HEK293 (cell line): ENCODE data around the gene ETV4.

ENCODE experiments used
- FEZF1 ChIP-seq: fragments of 450-650 bp; formaldehyde crosslinking; IDR thresholded peaks from 2 replicates; pipeline ENCODE4 v1.5.1; 2016; ENCODE audit warnings: missing biosample characterization, missing genetic modification characterization
- HOXD13 ChIP-seq: sonication (generic); formaldehyde crosslinking; IDR thresholded peaks from 2 replicates; pipeline ENCODE4 v1.8.0; 2022; ENCODE audit warnings: missing genetic modification reagents, borderline replicate concordance
- IKZF3 ChIP-seq: fragments of 450-650 bp; IDR thresholded peaks from 2 replicates; pipeline ENCODE4 v1.5.0; 2018; ENCODE audit warnings: missing biosample characterization, mild to moderate bottlenecking, missing genetic modification characterization, moderate library complexity
- KLF9 ChIP-seq: fragments of 450-650 bp; formaldehyde crosslinking; IDR thresholded peaks from 2 replicates; pipeline ENCODE4 v1.5.1; 2016; ENCODE audit warnings: missing biosample characterization, missing genetic modification characterization, low read depth
- PATZ1 ChIP-seq: fragments of 450-650 bp; formaldehyde crosslinking; IDR thresholded peaks from 2 replicates; pipeline ENCODE4 v1.5.1; 2016; ENCODE audit warnings: missing biosample characterization, missing genetic modification characterization
- RBAK ChIP-seq: fragments of 450-650 bp; formaldehyde crosslinking; IDR thresholded peaks from 2 replicates; pipeline ENCODE4 v1.5.1; 2016; ENCODE audit warnings: missing biosample characterization, missing genetic modification characterization
- SCRT2 ChIP-seq: fragments of 450-650 bp; formaldehyde crosslinking; IDR thresholded peaks from 2 replicates; pipeline ENCODE4 v1.5.1; 2016; ENCODE audit warnings: missing biosample characterization, missing genetic modification characterization
- SETDB1 ChIP-seq: IDR thresholded peaks from one replicate; pipeline ENCODE4 v1.6.1; 2017; ENCODE audit warnings: mild to moderate bottlenecking, low read length, moderate library complexity, mixed read lengths; ENCODE audit not compliant: insufficient read length
- SP3 ChIP-seq: fragments of 450-650 bp; formaldehyde crosslinking; IDR thresholded peaks from 2 replicates; pipeline ENCODE4 v1.5.1; 2016; ENCODE audit warnings: missing biosample characterization, missing genetic modification characterization
- YY2 ChIP-seq: fragments of 450-650 bp; formaldehyde crosslinking; IDR thresholded peaks from 2 replicates; pipeline ENCODE4 v1.5.1; 2016; ENCODE audit warnings: missing biosample characterization, missing genetic modification characterization
- ZBTB17 ChIP-seq: fragments of 450-650 bp; formaldehyde crosslinking; IDR thresholded peaks from 2 replicates; pipeline ENCODE4 v1.5.1; 2016; ENCODE audit warnings: missing biosample characterization, missing genetic modification characterization
- ZBTB8A ChIP-seq: fragments of 450-650 bp; formaldehyde crosslinking; IDR thresholded peaks from 2 replicates; pipeline ENCODE4 v1.5.1; 2016; ENCODE audit warnings: missing biosample characterization, missing genetic modification characterization
- ZFP37 ChIP-seq: fragments of 450-650 bp; formaldehyde crosslinking; IDR thresholded peaks from 2 replicates; pipeline ENCODE4 v1.5.1; 2016; ENCODE audit warnings: missing biosample characterization, missing genetic modification characterization
- ZFP69B ChIP-seq: fragments of 450-650 bp; formaldehyde crosslinking; IDR thresholded peaks from 2 replicates; pipeline ENCODE4 v1.5.1; 2016; ENCODE audit warnings: missing biosample characterization, missing genetic modification characterization
- ZNF169 ChIP-seq: fragments of 450-650 bp; formaldehyde crosslinking; IDR thresholded peaks from 2 replicates; pipeline ENCODE4 v1.5.1; 2016; ENCODE audit warnings: missing biosample characterization, missing genetic modification characterization
- ZNF174 ChIP-seq: fragments of 450-650 bp; formaldehyde crosslinking; IDR thresholded peaks from 2 replicates; pipeline ENCODE4 v1.5.0; 2017; ENCODE audit warnings: missing biosample characterization, mild to moderate bottlenecking, missing genetic modification characterization
- ZNF19 ChIP-seq: fragments of 450-650 bp; formaldehyde crosslinking; IDR thresholded peaks from 2 replicates; pipeline ENCODE4; 2016; ENCODE audit warnings: missing biosample characterization, missing genetic modification characterization, low read depth
- ZNF266 ChIP-seq: fragments of 450-650 bp; formaldehyde crosslinking; IDR thresholded peaks from 2 replicates; pipeline ENCODE4 v1.5.1; 2016; ENCODE audit warnings: missing biosample characterization, missing genetic modification characterization, low read depth
- ZNF274 ChIP-seq, 2 experiments: fragments of 200-500 bp in 1 of 2; fragments of 450-650 bp in 1 of 2; sonication (Bioruptor generic) in 1 of 2; formaldehyde crosslinking in 1 of 2; IDR thresholded peaks; 2 replicates each; pipeline versions ENCODE4 v1.5.1 to v1.6.1; 2014 to 2016; ENCODE audit warnings: borderline replicate concordance in 1 of 2, inconsistent platforms in 1 of 2, low read length in 1 of 2, missing biosample characterization in 1 of 2, missing genetic modification characterization in 1 of 2
- ZNF311 ChIP-seq: fragments of 450-650 bp; formaldehyde crosslinking; IDR thresholded peaks from 2 replicates; pipeline ENCODE4 v1.5.1; 2017; ENCODE audit warnings: missing biosample characterization, missing genetic modification characterization, borderline replicate concordance
- ZNF423 ChIP-seq: fragments of 450-650 bp; formaldehyde crosslinking; IDR thresholded peaks from 2 replicates; pipeline ENCODE4 v1.5.1; 2016; ENCODE audit warnings: missing biosample characterization, missing genetic modification characterization
- ZNF544 ChIP-seq: fragments of 450-650 bp; formaldehyde crosslinking; IDR thresholded peaks from 2 replicates; pipeline ENCODE4 v1.5.0; 2017; ENCODE audit warnings: missing biosample characterization, missing genetic modification characterization
- ZNF549 ChIP-seq: fragments of 450-650 bp; IDR thresholded peaks from 2 replicates; pipeline ENCODE4 v1.5.1; 2018; ENCODE audit warnings: missing biosample characterization, missing genetic modification characterization, mild to moderate bottlenecking, inconsistent platforms, moderate library complexity
- ZNF600 ChIP-seq: fragments of 450-650 bp; formaldehyde crosslinking; IDR thresholded peaks from 2 replicates; pipeline ENCODE4 v1.5.1; 2016; ENCODE audit warnings: missing biosample characterization, missing genetic modification characterization
- ZNF664 ChIP-seq: fragments of 450-650 bp; formaldehyde crosslinking; IDR thresholded peaks from 2 replicates; pipeline ENCODE4 v1.5.1; 2016; ENCODE audit warnings: missing biosample characterization, missing genetic modification characterization
- ZNF768 ChIP-seq: fragments of 450-650 bp; formaldehyde crosslinking; IDR thresholded peaks from 2 replicates; pipeline ENCODE4 v1.5.1; 2018; ENCODE audit warnings: missing biosample characterization, mild to moderate bottlenecking, missing genetic modification characterization
- ZNF843 ChIP-seq: fragments of 450-650 bp; formaldehyde crosslinking; IDR thresholded peaks from 2 replicates; pipeline ENCODE4 v1.5.1; 2016; ENCODE audit warnings: missing biosample characterization, missing genetic modification characterization
- ZSCAN16 ChIP-seq: fragments of 450-650 bp; formaldehyde crosslinking; IDR thresholded peaks from 2 replicates; pipeline ENCODE4 v1.5.1; 2016; ENCODE audit warnings: missing biosample characterization, missing genetic modification characterization
- TF ChIP-seq, protein P1 (sequence below): fragments of 450-650 bp; formaldehyde crosslinking; IDR thresholded peaks from 2 replicates; pipeline ENCODE4 v1.5.1; 2016; ENCODE audit warnings: missing biosample characterization, missing genetic modification characterization
- TF ChIP-seq, protein P2 (sequence below): fragments of 450-650 bp; formaldehyde crosslinking; IDR thresholded peaks from 2 replicates; pipeline ENCODE4 v1.5.1; 2016; ENCODE audit warnings: missing biosample characterization, missing genetic modification characterization
- TF ChIP-seq, protein P3 (sequence below): fragments of 450-650 bp; formaldehyde crosslinking; IDR thresholded peaks from 2 replicates; pipeline ENCODE4 v1.5.1; 2016; ENCODE audit warnings: missing biosample characterization, missing genetic modification characterization
- TF ChIP-seq, protein P4 (sequence below): fragments of 450-650 bp; formaldehyde crosslinking; IDR thresholded peaks from 2 replicates; pipeline ENCODE4 v1.5.1; 2017; ENCODE audit warnings: missing biosample characterization, missing genetic modification characterization

Gene ETV4

DNA sequence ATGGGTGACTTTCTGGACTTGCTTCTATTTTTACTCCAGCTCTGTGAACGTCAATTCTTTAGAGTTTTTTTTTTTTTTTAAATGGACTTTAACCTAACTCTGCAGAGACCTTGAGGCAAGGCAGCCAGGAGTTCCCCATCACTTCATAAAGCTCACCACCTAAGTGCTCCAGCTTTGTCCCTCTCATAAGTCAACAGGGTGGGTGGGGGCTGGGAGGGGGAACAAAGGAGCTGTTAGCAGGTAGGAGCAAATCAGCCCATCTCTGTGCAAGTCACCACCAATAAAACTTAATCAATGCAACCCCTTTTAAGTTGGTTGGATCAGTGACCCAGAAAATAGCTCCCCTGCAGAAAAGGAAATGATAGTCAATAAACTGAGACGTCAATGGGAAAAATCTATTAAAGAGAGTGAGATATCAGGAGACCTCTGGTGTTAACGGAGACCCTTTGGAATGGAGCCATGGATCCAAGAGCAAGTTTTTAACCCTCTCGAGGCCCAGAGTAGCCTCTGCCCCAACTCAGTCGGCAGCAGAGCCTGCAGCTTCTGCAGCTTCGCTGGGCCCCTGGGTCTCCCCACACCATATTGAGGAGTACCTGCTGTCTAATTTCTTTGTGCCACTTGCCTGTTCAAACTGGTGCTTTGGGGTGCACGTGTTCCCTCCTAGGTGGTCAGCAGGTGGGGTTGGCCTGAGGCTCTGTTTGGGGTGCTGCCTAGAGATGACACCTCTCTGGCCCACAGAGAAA is 27.6 kb upstream of the ETV4 start (continued):
- TF ChIP-seq, protein P1, sequence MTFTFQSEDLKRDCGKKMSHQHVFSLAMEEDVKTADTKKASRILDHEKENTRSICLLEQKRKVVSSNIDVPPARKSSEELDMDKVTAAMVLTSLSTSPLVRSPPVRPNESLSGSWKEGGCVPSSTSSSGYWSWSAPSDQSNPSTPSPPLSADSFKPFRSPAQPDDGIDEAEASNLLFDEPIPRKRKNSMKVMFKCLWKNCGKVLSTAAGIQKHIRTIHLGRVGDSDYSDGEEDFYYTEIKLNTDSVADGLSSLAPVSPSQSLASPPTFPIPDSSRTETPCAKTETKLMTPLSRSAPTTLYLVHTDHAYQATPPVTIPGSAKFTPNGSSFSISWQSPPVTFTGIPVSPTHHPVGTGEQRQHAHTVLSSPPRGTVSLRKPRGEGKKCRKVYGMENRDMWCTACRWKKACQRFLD (tag by site-specific recombination): no peak
- TF ChIP-seq RBAK (tag by site-specific recombination): no peak
- TF ChIP-seq ZNF311 (tag by site-specific recombination): no peak
- no peak for TF ChIP-seq ZNF19 (tag by site-specific recombination)
- peak; percentile 77 for TF ChIP-seq IKZF3 (tag by site-specific recombination)
- no peak for TF ChIP-seq SETDB1
- TF ChIP-seq PATZ1 (tag by site-specific recombination): peak; percentile 35; the same call in 1 of the 2 replicates
- no peak for TF ChIP-seq ZNF174 (tag by site-specific recombination)
- TF ChIP-seq ZNF768 (tag by site-specific recombination): no peak
- TF ChIP-seq ZFP69B: no peak
- TF ChIP-seq ZFP37 (tag by site-specific recombination): no peak
- TF ChIP-seq ZNF274 (IDR thresholded peaks at IDR 0.05; ENCODE audit: low read length): no peak
- no peak for TF ChIP-seq ZNF274 (tag by site-specific recombination; IDR thresholded peaks at IDR 0.05; ENCODE audit: borderline replicate concordance)
- no peak for TF ChIP-seq ZNF664 (tag by site-specific recombination)
- peak; percentile 97 for TF ChIP-seq ZNF843
- TF ChIP-seq SCRT2: no peak
- TF ChIP-seq ZNF169 (tag by site-specific recombination): no peak
- TF ChIP-seq ZNF600 (tag by site-specific recombination): no peak; the same call in 1 of the 2 replicates
- TF ChIP-seq, protein P2, sequence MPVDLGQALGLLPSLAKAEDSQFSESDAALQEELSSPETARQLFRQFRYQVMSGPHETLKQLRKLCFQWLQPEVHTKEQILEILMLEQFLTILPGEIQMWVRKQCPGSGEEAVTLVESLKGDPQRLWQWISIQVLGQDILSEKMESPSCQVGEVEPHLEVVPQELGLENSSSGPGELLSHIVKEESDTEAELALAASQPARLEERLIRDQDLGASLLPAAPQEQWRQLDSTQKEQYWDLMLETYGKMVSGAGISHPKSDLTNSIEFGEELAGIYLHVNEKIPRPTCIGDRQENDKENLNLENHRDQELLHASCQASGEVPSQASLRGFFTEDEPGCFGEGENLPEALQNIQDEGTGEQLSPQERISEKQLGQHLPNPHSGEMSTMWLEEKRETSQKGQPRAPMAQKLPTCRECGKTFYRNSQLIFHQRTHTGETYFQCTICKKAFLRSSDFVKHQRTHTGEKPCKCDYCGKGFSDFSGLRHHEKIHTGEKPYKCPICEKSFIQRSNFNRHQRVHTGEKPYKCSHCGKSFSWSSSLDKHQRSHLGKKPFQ (tag by site-specific recombination): peak; percentile 86
- no peak for TF ChIP-seq HOXD13 (CRISPR knock-in tag)
- peak; percentile 95 for TF ChIP-seq FEZF1 (tag by site-specific recombination)
- TF ChIP-seq ZNF266 (tag by site-specific recombination): no peak
- TF ChIP-seq, protein P3, sequence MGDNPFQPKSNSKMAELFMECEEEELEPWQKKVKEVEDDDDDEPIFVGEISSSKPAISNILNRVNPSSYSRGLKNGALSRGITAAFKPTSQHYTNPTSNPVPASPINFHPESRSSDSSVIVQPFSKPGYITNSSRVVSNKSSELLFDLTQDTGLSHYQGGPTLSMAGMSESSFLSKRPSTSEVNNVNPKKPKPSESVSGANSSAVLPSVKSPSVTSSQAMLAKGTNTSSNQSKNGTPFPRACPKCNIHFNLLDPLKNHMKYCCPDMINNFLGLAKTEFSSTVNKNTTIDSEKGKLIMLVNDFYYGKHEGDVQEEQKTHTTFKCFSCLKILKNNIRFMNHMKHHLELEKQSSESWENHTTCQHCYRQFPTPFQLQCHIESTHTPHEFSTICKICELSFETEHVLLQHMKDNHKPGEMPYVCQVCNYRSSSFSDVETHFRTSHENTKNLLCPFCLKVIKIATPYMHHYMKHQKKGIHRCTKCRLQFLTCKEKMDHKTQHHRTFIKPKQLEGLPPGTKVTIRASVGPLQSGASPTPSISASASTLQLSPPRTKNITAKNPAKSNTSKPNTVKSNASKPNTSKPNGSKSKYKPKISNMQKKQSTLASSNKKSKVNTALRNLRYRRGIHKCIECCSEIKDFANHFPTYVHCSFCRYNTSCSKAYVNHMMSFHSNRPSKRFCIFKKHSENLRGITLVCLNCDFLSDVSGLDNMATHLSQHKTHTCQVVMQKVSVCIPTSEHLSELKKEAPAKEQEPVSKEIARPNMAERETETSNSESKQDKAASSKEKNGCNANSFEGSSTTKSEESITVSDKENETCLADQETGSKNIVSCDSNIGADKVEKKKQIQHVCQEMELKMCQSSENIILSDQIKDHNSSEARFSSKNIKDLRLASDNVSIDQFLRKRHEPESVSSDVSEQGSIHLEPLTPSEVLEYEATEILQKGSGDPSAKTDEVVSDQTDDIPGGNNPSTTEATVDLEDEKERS (tag by site-specific recombination): no peak
- TF ChIP-seq SP3 (tag by site-specific recombination): no peak
- TF ChIP-seq, protein P4, sequence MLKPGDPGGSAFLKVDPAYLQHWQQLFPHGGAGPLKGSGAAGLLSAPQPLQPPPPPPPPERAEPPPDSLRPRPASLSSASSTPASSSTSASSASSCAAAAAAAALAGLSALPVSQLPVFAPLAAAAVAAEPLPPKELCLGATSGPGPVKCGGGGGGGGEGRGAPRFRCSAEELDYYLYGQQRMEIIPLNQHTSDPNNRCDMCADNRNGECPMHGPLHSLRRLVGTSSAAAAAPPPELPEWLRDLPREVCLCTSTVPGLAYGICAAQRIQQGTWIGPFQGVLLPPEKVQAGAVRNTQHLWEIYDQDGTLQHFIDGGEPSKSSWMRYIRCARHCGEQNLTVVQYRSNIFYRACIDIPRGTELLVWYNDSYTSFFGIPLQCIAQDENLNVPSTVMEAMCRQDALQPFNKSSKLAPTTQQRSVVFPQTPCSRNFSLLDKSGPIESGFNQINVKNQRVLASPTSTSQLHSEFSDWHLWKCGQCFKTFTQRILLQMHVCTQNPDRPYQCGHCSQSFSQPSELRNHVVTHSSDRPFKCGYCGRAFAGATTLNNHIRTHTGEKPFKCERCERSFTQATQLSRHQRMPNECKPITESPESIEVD (tag by site-specific recombination): peak; percentile 92
- no peak for TF ChIP-seq ZNF549 (tag by site-specific recombination)
- 0 out of 2 replicates have a peak, but pooled peaks have one; percentile 16 for TF ChIP-seq ZSCAN16 (tag by site-specific recombination)
- no peak for TF ChIP-seq ZNF544 (tag by site-specific recombination)
- no peak for TF ChIP-seq ZBTB17 (tag by site-specific recombination)
- TF ChIP-seq ZBTB8A (tag by site-specific recombination): peak; percentile 51; the same call in 1 of the 2 replicates
- TF ChIP-seq KLF9 (tag by site-specific recombination): no peak
- peak; percentile 69 for TF ChIP-seq ZNF423
- no peak for TF ChIP-seq YY2 (tag by site-specific recombination)
